T-helper 2 cell treated with Interferon-gamma antibody and Interleukin-4, amounts not matched to agents 5 μg/mL and 100 μg/mL, for 36 hours (primary cell): ENCODE results near the gene UTP20.

Source experiments
- DNase-seq: peaks from one replicate; pipeline ENCODE4 v3.0.0; 2021; ENCODE audit warnings: low spot score
- H3K27ac Mint-ChIP-seq: one replicate; pipeline ENCODE4 v1.8.0; 2021; ENCODE audit warnings: mild to moderate bottlenecking, mixed read lengths
- H3K27me3 Mint-ChIP-seq: one replicate; pipeline ENCODE4 v1.8.0; 2021; ENCODE audit warnings: low read depth, mixed read lengths
- H3K36me3 Mint-ChIP-seq: one replicate; pipeline ENCODE4 v1.8.0; 2021; ENCODE audit warnings: low read depth, mixed read lengths
- H3K4me1 Mint-ChIP-seq: one replicate; pipeline ENCODE4 v1.8.0; 2021; ENCODE audit warnings: low read depth, mixed read lengths
- H3K4me3 Mint-ChIP-seq: one replicate; pipeline ENCODE4 v1.8.0; 2022; ENCODE audit warnings: mild to moderate bottlenecking, moderate library complexity, mixed read lengths
- H3K9me3 Mint-ChIP-seq: one replicate; pipeline ENCODE4 v1.8.0; 2021; ENCODE audit warnings: mixed read lengths

UTP20 gene

DNA sequence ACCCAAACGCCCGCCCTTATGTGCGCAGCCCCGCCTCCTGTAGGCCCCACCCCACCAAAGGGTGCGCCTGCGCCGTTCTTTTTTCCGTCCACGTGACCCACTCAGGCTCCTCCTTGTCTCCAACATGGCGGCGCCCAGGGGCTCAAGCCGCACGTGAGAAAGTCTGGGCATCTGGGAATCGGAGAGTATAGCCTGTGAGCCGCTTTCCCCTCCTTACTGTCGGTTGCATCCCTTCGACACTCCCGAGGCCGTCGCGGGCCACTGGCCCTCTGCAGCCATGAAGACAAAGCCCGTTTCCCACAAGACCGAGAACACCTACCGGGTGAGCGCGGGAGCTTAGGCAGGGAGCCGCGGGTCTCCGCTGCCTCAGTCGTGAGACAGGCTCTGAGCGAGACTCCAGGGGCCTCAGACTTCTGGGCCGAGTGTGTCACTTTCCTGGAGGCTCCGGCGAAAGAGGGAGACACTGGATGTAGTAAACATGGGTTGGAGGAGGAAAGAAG lies at the start of gene UTP20:
Gene UTP20, plus strand, starts transcription at position 100 of the 500 bp plus-strand sequence. Its CDS starts 178 bp downstream, at position 278.
- no peaks in the 10 kb centered on the region for H3K9me3 Mint-ChIP-seq
- peak within 1 kb of the TSS; percentile 96 for H3K4me3 Mint-ChIP-seq
- peak within 1 kb of the TSS; percentile 76 for H3K27ac Mint-ChIP-seq
- H3K4me1 Mint-ChIP-seq: peaks cover 15% of the 10 kb centered on the region
- peak; percentile 89 for DNase-seq
- peaks cover 2% of the 10 kb centered on the region for H3K36me3 Mint-ChIP-seq
- peaks cover 24% of the 10 kb centered on the region for H3K27me3 Mint-ChIP-seq

GRCh38 chr12:101230547-101230946 lies 49.4 kb upstream of the UTP20 start:
- H3K4me1 Mint-ChIP-seq: no peaks in the 10 kb centered on the region
- no peak for DNase-seq
- no peaks in the 10 kb centered on the region for H3K9me3 Mint-ChIP-seq
- no peak overlapping the region for H3K4me3 Mint-ChIP-seq
- H3K27ac Mint-ChIP-seq: no peak overlapping the region
- H3K36me3 Mint-ChIP-seq: no peaks in the 10 kb centered on the region
- no peaks in the 10 kb centered on the region for H3K27me3 Mint-ChIP-seq

- Mint-ChIP-seq H3K36me3 (no peaks in the 10 kb centered on the region), H3K27me3 (no peaks in the 10 kb centered on the region), H3K4me1 (no peaks in the 10 kb centered on the region), H3K4me3 (no peak overlapping the region), H3K9me3 (no peaks in the 10 kb centered on the region), H3K27ac (no peak overlapping the region)
- no peak for DNase-seq
These were observed 48.3 kb upstream of the UTP20 start for GRCh38 chr12:101231636-101232035.

DNA sequence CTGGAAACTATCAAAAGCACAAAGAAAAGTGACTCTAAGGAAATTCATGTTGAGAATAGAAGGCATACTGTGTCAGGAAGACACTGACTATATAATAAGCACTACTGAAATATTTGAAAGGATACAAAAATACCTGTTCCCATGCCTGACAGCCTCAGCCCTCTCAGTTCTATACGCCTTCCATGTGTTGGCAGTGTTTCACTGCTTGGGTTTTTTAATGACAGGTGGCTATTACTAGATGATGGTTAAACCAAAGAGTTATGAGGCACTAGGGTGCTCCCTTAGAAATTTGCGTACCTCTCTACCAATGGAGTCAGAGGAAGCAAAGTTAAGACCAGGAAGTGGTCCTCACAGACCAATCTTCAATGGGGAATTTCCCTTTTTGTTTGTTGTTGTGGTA lies 44.2 kb upstream of the UTP20 start:
- Mint-ChIP-seq H3K27me3 (no peaks in the 10 kb centered on the region), H3K36me3 (no peaks in the 10 kb centered on the region), H3K4me1 (no peaks in the 10 kb centered on the region), H3K9me3 (no peaks in the 10 kb centered on the region), H3K4me3 (no peak overlapping the region), H3K27ac (no peak overlapping the region)
- DNase-seq: no peak

GRCh38 chr12:101238306-101238705 lies 41.6 kb upstream of the UTP20 start:
- DNase-seq: no peak
- Mint-ChIP-seq H3K9me3 (no peaks in the 10 kb centered on the region), H3K36me3 (no peaks in the 10 kb centered on the region), H3K27me3 (no peaks in the 10 kb centered on the region), H3K4me3 (no peak overlapping the region), H3K27ac (no peak overlapping the region), H3K4me1 (no peaks in the 10 kb centered on the region)

GRCh38 chr12:101238800-101239329 lies 41.0 kb upstream of the UTP20 start:
- no peak for DNase-seq
- Mint-ChIP-seq H3K27ac (no peak overlapping the region), H3K4me3 (no peak overlapping the region), H3K27me3 (no peaks in the 10 kb centered on the region), H3K36me3 (no peaks in the 10 kb centered on the region), H3K4me1 (no peaks in the 10 kb centered on the region), H3K9me3 (no peaks in the 10 kb centered on the region)

DNA sequence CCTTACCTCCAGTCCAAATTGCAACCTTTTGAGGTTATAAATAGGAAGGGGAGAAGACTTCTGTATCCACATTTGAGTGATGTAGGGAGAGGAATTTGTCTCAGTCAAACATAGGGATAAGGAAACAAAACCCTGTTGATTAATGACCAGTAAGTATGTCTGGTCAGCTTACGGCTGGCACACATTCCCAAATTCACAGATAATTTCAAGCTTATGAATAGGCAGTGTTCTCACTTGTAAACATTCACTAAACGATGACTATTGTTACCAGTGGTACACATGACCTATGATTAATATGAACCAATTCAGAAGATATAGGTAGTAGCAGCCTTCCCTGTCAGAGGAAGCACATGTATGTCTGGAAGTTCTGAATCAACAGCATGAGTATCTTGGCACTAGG lies 36.8 kb upstream of the UTP20 start:
- no peak for DNase-seq
- H3K4me3 Mint-ChIP-seq: no peak overlapping the region
- no peaks in the 10 kb centered on the region for H3K27me3 Mint-ChIP-seq
- no peak overlapping the region for H3K27ac Mint-ChIP-seq
- H3K9me3 Mint-ChIP-seq: no peaks in the 10 kb centered on the region
- H3K4me1 Mint-ChIP-seq: no peaks in the 10 kb centered on the region
- H3K36me3 Mint-ChIP-seq: no peaks in the 10 kb centered on the region

- H3K27me3 Mint-ChIP-seq: no peaks in the 10 kb centered on the region
- no peak for DNase-seq
- H3K4me3 Mint-ChIP-seq: no peak overlapping the region
- H3K27ac Mint-ChIP-seq: no peak overlapping the region
- no peaks in the 10 kb centered on the region for H3K36me3 Mint-ChIP-seq
- no peaks in the 10 kb centered on the region for H3K9me3 Mint-ChIP-seq
- H3K4me1 Mint-ChIP-seq: no peaks in the 10 kb centered on the region
These were observed 36.3 kb upstream of the UTP20 start for GRCh38 chr12:101243616-101244015.

DNA sequence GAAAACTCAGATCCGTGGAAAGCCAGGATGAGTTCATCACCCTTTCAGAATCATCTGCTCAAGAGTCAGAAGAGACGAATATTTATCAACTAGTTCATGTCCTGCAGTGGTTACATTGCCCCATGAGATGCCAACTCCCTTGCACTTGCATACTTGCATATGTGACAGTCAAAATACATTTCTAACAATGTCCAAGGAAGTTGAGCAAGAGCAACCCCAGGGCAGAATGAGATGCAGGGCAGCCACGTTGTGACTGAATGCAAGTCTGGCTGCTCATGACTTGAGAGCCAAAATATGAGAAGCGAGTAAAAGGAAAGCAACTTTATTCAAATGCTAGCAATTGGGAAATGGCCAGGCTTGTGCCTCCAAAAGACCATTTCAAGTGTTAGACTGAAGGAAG lies 23.6 kb upstream of the UTP20 start:
- Mint-ChIP-seq H3K36me3 (no peaks in the 10 kb centered on the region), H3K4me3 (no peak overlapping the region), H3K27ac (no peak overlapping the region), H3K9me3 (no peaks in the 10 kb centered on the region), H3K27me3 (peaks cover 2% of the 10 kb centered on the region), H3K4me1 (no peaks in the 10 kb centered on the region)
- no peak for DNase-seq

- H3K36me3 Mint-ChIP-seq: no peaks in the 10 kb centered on the region
- no peaks in the 10 kb centered on the region for H3K4me1 Mint-ChIP-seq
- peaks cover 2% of the 10 kb centered on the region for H3K27me3 Mint-ChIP-seq
- no peak for DNase-seq
- H3K9me3 Mint-ChIP-seq: no peaks in the 10 kb centered on the region
- H3K4me3 Mint-ChIP-seq: no peak overlapping the region
- H3K27ac Mint-ChIP-seq: no peak overlapping the region
These were observed 22.5 kb upstream of the UTP20 start for GRCh38 chr12:101257357-101257756.

DNA sequence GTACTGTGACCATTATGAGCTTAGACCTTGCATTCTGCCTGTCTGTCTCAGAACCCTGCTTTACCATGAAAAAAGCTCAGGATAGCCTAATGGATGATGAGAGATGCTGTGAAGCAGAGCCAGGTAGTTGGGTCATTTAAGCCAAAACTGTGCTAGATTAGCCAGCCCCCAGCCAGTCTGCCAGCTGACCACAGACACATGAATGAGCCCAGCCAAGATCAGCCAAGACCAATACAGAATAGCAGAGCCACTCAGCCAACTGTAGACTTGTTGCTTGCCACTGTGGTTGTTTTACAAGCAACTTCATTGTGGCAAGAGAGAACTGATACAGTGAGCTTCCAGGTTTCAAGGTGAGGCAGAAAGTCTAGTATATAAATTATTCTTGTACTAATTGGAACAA lies 12.8 kb upstream of the UTP20 start:
- Mint-ChIP-seq H3K4me3 (no peak overlapping the region), H3K4me1 (no peaks in the 10 kb centered on the region), H3K27me3 (peaks cover 2% of the 10 kb centered on the region), H3K9me3 (no peaks in the 10 kb centered on the region), H3K27ac (no peak overlapping the region), H3K36me3 (no peaks in the 10 kb centered on the region)
- no peak for DNase-seq

DNA sequence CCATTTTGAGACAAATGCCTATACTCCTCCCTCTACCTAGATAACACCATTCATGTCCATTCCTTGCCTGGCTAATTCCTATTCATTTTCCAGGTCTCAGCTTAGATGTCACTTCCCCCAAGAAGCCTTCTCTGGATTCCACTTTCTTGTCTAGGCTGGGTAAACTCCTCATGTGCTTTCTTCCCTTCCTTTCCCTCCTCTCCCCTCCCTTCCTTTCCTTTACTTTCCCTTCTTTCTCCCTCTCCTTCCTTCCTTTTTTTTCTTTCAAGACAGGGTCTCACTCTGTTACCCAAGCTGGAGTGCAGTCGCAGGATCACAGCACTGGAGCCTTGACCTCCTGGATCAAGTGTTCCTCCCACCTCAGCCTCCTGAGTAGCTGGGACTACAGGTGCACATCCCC lies 3.5 kb upstream of the UTP20 start:
- Mint-ChIP-seq H3K27ac (no peak overlapping the region), H3K4me3 (no peak overlapping the region), H3K36me3 (no peaks in the 10 kb centered on the region), H3K27me3 (peaks cover 32% of the 10 kb centered on the region), H3K9me3 (no peaks in the 10 kb centered on the region), H3K4me1 (peaks cover 8% of the 10 kb centered on the region)
- DNase-seq: no peak

- Mint-ChIP-seq H3K27me3 (peaks cover 30% of the 10 kb centered on the region), H3K27ac (no peak overlapping the region), H3K36me3 (no peaks in the 10 kb centered on the region), H3K9me3 (no peaks in the 10 kb centered on the region), H3K4me1 (peaks cover 12% of the 10 kb centered on the region), H3K4me3 (no peak overlapping the region)
- no peak for DNase-seq
These were observed 2.5 kb upstream of the UTP20 start for GRCh38 chr12:101277443-101277842.

DNA sequence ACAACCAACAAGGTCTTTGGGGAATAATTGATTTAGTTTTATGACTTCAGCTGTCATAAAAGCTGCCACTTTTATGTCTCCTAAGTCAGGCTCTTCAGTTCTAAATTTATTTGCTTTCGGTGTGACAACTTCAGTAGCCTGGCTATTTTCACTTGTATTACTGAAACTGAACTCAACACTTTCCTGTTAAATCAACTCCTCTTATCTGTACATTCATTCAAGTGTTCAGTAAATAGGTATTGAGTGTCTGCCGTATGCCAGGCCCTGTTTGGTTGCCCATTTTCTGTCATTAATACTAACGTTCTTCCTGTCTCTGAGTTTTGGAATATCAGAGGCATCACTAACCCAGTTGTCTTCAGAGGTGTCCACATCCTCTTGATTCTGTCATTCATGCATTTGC lies 7.5 kb downstream of the UTP20 start:
- no peak overlapping the region for H3K27ac Mint-ChIP-seq
- no peaks in the 10 kb centered on the region for H3K9me3 Mint-ChIP-seq
- peaks cover 20% of the 10 kb centered on the region for H3K36me3 Mint-ChIP-seq
- H3K27me3 Mint-ChIP-seq: no peaks in the 10 kb centered on the region
- no peak overlapping the region for H3K4me3 Mint-ChIP-seq
- H3K4me1 Mint-ChIP-seq: peaks cover 3% of the 10 kb centered on the region
- DNase-seq: no peak

- Mint-ChIP-seq H3K36me3 (peaks cover 32% of the 10 kb centered on the region), H3K9me3 (no peaks in the 10 kb centered on the region), H3K4me1 (no peaks in the 10 kb centered on the region), H3K27me3 (no peaks in the 10 kb centered on the region), H3K4me3 (no peak overlapping the region), H3K27ac (no peak overlapping the region)
- no peak for DNase-seq
These were observed 17.8 kb downstream of the UTP20 start for GRCh38 chr12:101297661-101298060.
